SU-DHL-6 (cell line): ENCODE data around the gene MALRD1.

Experiments
- H2AFZ ChIP-seq: fragments of 200-600 bp; sonication (generic); 2 replicates; pipeline ENCODE4 v1.6.1; 2014; ENCODE audit warnings: low read depth, mild to moderate bottlenecking, moderate library complexity, mixed read lengths, antibody characterized with exemption, low read length; ENCODE audit not compliant: severe bottlenecking
- H3F3A ChIP-seq: fragments of 200-600 bp; shearing (Covaris generic); 2 replicates; pipeline ENCODE4 v1.6.0; 2016; ENCODE audit warnings: antibody characterized with exemption, mild to moderate bottlenecking; ENCODE audit not compliant: insufficient read depth
- H3K27ac ChIP-seq: fragments of 200-600 bp; sonication (generic); 2 replicates; pipeline ENCODE4 v1.5.1; 2016; ENCODE audit warnings: low read depth, mild to moderate bottlenecking, low read length, moderate library complexity, mixed read lengths
- H3K27me3 ChIP-seq: fragments of 200-600 bp; sonication (generic), shearing (Covaris generic); 2 replicates; pipeline ENCODE4 v1.6.0; 2014; ENCODE audit warnings: mild to moderate bottlenecking, low read length
- H3K36me3 ChIP-seq: fragments of 200-600 bp; sonication (generic); 2 replicates; pipeline ENCODE4 v1.6.1; 2014; ENCODE audit warnings: mild to moderate bottlenecking, low read length, mixed read lengths
- H3K4me2 ChIP-seq: fragments of 300-600, 200-600 bp; shearing (Covaris generic), sonication (generic); 2 replicates; pipeline ENCODE4 v1.6.0; 2014; ENCODE audit warnings: low read length, low read depth, mild to moderate bottlenecking; ENCODE audit not compliant: poor library complexity, severe bottlenecking
- H3K4me3 ChIP-seq: fragments of 200-600 bp; sonication (generic); 2 replicates; pipeline ENCODE4 v1.5.1; 2014; ENCODE audit warnings: antibody characterized with exemption, low read length, mild to moderate bottlenecking, mixed read lengths; ENCODE audit not compliant: insufficient read depth, poor library complexity, severe bottlenecking
- H3K79me2 ChIP-seq: fragments of 200-600 bp; sonication (generic); 2 replicates; pipeline ENCODE4 v1.6.1; 2014; ENCODE audit warnings: mild to moderate bottlenecking, low read length, moderate library complexity; ENCODE audit not compliant: insufficient read depth
- H3K9ac ChIP-seq: fragments of 200-600 bp; sonication (generic); 2 replicates; pipeline ENCODE4 v1.7.0; 2014; ENCODE audit warnings: mild to moderate bottlenecking, low read length
- H3K9me2 ChIP-seq: fragments of 200-600 bp; sonication (generic); replicated peaks from 2 replicates; pipeline ENCODE4 v1.6.1; 2014; ENCODE audit warnings: low read length; ENCODE audit not compliant: insufficient read depth
- H3K9me3 ChIP-seq: fragments of 200-600 bp; sonication (generic); 2 replicates; pipeline ENCODE4 v1.6.1; 2014; ENCODE audit warnings: low read length, mixed read lengths; ENCODE audit not compliant: insufficient read depth
- H4K20me1 ChIP-seq: fragments of 200-600 bp; sonication (generic); 2 replicates; pipeline ENCODE4 v1.6.1; 2014; ENCODE audit warnings: low read depth, mild to moderate bottlenecking, antibody characterized with exemption, low read length, moderate library complexity, mixed read lengths
- CTCF ChIP-seq: fragments of 200-600 bp; sonication (generic); IDR thresholded peaks from one replicate; pipeline ENCODE4 v1.5.1; 2017; ENCODE audit warnings: antibody characterized with exemption, mild to moderate bottlenecking, low read length, moderate library complexity; ENCODE audit not compliant: insufficient read depth, poor library complexity, severe bottlenecking
- EZH2phosphoT487 ChIP-seq: fragments of 200-600 bp; sonication (generic), shearing (Covaris generic); conservative IDR thresholded peaks from 2 replicates; pipeline ENCODE4 v1.6.1; 2018; ENCODE audit warnings: mild to moderate bottlenecking, antibody characterized with exemption, low read length, moderate library complexity, mixed read lengths

The MALRD1 gene

DNA sequence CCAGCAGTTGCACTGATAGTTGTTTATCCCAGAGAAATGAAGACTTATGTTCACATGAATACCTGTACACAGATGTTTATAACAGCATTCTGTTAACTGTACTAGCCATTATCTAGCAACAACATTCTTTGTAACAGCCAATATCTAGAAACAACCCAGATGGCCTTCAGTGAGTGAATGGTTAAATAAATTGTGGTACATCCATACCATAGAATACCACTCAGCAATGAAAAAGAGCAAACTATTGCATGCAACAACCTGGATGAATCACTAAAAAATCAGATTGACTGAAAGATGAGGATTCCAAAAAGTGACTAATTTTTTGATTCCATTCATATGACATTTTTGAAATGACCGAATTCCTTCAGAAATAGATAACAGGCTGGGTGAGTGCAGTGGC is 360.3 kb downstream of the MALRD1 start:
- Histone ChIP-seq H3K79me2 (no peaks in the 10 kb centered on the region), H3K4me3 (no peak overlapping the region), H4K20me1 (no peaks in the 10 kb centered on the region), H2AFZ (no peak overlapping the region), H3K9me2 (no peaks in the 10 kb centered on the region), H3F3A (no peaks in the 10 kb centered on the region), H3K9me3 (no peaks in the 10 kb centered on the region), H3K27me3 (no peaks in the 10 kb centered on the region), H3K27ac (no peak overlapping the region), H3K9ac (no peak overlapping the region), H3K4me2 (no peak overlapping the region), H3K36me3 (no peaks in the 10 kb centered on the region)
- no peak for TF ChIP-seq CTCF
- no peak for TF ChIP-seq EZH2phosphoT487

DNA sequence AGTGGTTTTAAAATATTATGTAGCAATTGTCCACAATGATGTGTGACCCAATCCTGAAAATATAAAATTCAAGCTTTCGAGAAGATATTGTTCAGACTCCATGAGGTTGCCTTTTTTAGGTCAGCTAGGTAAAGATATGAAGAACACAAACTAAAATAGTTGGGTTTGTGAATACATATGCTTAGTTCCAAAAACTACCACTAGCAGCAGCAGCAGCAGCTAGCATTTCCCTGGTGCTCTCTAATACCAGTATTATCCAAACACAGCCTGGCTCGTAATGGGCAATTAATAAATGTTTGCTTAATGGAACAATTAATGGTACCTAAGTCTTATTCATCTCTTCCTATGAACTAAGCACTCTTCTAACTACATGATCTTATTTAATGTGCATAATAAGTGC is 362.5 kb downstream of the MALRD1 start:
- no peak overlapping the region for H3K27ac ChIP-seq
- H3K4me3 ChIP-seq: no peak overlapping the region
- H3K9me3 ChIP-seq: no peaks in the 10 kb centered on the region
- no peaks in the 10 kb centered on the region for H3K36me3 ChIP-seq
- H2AFZ ChIP-seq: no peak overlapping the region
- no peak overlapping the region for H3K9ac ChIP-seq
- H3K9me2 ChIP-seq: no peaks in the 10 kb centered on the region
- H3K79me2 ChIP-seq: no peaks in the 10 kb centered on the region
- no peak for TF ChIP-seq CTCF
- no peak overlapping the region for H3K4me2 ChIP-seq
- no peaks in the 10 kb centered on the region for H3K27me3 ChIP-seq
- H3F3A ChIP-seq: no peaks in the 10 kb centered on the region
- H4K20me1 ChIP-seq: no peaks in the 10 kb centered on the region

DNA sequence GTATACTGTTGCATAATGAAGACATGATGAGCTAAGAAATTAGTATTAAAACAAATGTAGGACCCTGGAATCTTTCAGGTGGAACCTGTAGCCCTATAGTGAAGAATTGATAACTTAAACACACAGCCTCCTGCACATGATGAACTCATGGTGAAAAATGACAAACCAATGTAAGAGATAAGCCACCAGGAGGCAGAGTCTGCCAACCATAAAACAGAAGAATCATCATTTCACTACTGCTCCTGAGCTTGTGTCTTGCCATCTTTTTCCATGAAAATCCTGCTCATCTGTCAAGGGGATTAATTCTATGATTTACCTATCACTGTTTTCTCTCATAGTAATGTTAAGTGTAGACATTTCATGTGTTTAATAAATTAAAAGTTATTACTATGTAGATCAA is 363.9 kb downstream of the MALRD1 start:
- H3K4me3 ChIP-seq: no peak overlapping the region
- no peaks in the 10 kb centered on the region for H3K36me3 ChIP-seq
- H3K27me3 ChIP-seq: no peaks in the 10 kb centered on the region
- TF ChIP-seq CTCF (no peak), EZH2phosphoT487 (no peak)
- H3K79me2 ChIP-seq: no peaks in the 10 kb centered on the region
- H3K9ac ChIP-seq: no peak overlapping the region
- no peaks in the 10 kb centered on the region for H3K9me3 ChIP-seq
- H3K4me2 ChIP-seq: no peak overlapping the region
- no peaks in the 10 kb centered on the region for H3K9me2 ChIP-seq
- H4K20me1 ChIP-seq: no peaks in the 10 kb centered on the region
- no peak overlapping the region for H2AFZ ChIP-seq
- no peak overlapping the region for H3K27ac ChIP-seq
- no peaks in the 10 kb centered on the region for H3F3A ChIP-seq

DNA sequence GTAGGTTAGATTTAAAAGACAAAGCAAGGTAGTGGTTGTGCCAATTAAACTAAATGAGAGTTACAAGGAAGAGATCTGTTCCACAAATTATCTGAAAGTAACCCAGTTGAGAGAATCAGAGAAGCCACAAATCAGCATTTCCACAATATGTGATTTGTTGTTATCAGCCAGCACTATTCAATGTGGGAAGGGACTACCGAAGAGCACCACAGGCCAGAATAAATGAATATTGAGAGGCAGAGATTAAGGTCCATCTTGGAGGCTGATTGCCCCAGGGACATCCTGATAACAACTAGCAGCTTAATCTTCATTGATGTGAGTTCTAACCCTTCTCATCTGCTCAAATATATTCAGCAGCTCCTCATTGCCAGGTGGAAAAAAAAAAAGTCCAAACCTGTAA is 367.6 kb downstream of the MALRD1 start:
- Histone ChIP-seq H3K4me3 (no peak overlapping the region), H3K36me3 (no peaks in the 10 kb centered on the region), H3K4me2 (no peak overlapping the region), H3K9me2 (no peaks in the 10 kb centered on the region), H3F3A (no peaks in the 10 kb centered on the region), H3K27ac (no peak overlapping the region), H4K20me1 (no peaks in the 10 kb centered on the region), H3K9me3 (no peaks in the 10 kb centered on the region), H3K79me2 (no peaks in the 10 kb centered on the region), H2AFZ (no peak overlapping the region), H3K27me3 (no peaks in the 10 kb centered on the region), H3K9ac (no peak overlapping the region)
- no peak for TF ChIP-seq EZH2phosphoT487
- no peak for TF ChIP-seq CTCF
